HG03439 (cell line): ENCODE data around the gene CPEB4.

Experiments used
- ATAC-seq: cut with Tn5 transposase; IDR thresholded peaks from one replicate; pipeline ENCODE4 v1.9.1; 2021; ENCODE audit warnings: mild to moderate bottlenecking, moderate library complexity; ENCODE audit not compliant: unreplicated experiment

Gene CPEB4

GRCh38 chr5:173941102-173941501 lies 53.0 kb downstream of the CPEB4 start:
- no peak for ATAC-seq

GRCh38 chr5:173941758-173942401 lies 53.7 kb downstream of the CPEB4 start:
- no peak for ATAC-seq

GRCh38 chr5:173944511-173944910 lies 56.4 kb downstream of the CPEB4 start:
- ATAC-seq, result no peak

- no peak for ATAC-seq
Observed at GRCh38 chr5:173945160-173945559, 57.0 kb downstream of the CPEB4 start.

- ATAC-seq, result no peak
Observed at GRCh38 chr5:173946323-173946722, 58.2 kb downstream of the CPEB4 start.

GRCh38 chr5:173950829-173951228 lies 62.7 kb downstream of the CPEB4 start:
- ATAC-seq, result no peak

GRCh38 chr5:173953528-173954090 lies 65.5 kb downstream of the CPEB4 start:
- ATAC-seq, result no peak

GRCh38 chr5:173954671-173955521 lies 66.7 kb downstream of the CPEB4 start:
- ATAC-seq, result no peak

GRCh38 chr5:173960986-173961385 lies 72.8 kb downstream of the CPEB4 start:
- no peak for ATAC-seq

GRCh38 chr5:173961418-173961817 lies 73.3 kb downstream of the CPEB4 start:
- no peak for ATAC-seq

- no peak for ATAC-seq
Observed at GRCh38 chr5:173962436-173962972, 74.4 kb downstream of the CPEB4 start.

GRCh38 chr5:173963182-173963838 lies 75.2 kb downstream of the CPEB4 start:
- no peak for ATAC-seq

- no peak for ATAC-seq
Observed at GRCh38 chr5:173963867-173964441, 75.8 kb downstream of the CPEB4 start.

GRCh38 chr5:173964506-173964905 lies 76.4 kb downstream of the CPEB4 start:
- ATAC-seq, result no peak

GRCh38 chr5:173967241-173967640 lies 79.1 kb downstream of the CPEB4 start:
- no peak for ATAC-seq

GRCh38 chr5:173968154-173968797 lies 80.1 kb downstream of the CPEB4 start:
- no peak for ATAC-seq

GRCh38 chr5:173969167-173970049 lies 81.3 kb downstream of the CPEB4 start:
- ATAC-seq, result no peak

GRCh38 chr5:173970878-173971650 lies 82.9 kb downstream of the CPEB4 start:
- ATAC-seq, result no peak
